Pancreas (tissue), 10 donors: ENCODE data around the gene JUN. TPM values are rescaled to one million over a fixed set of nuclear protein-coding genes. Genes with fewer than 3 reads are reported as not detected.

Experiments used
- ATAC-seq, 4 donors: fragments of 200-7000 bp; cut with Tn5 transposase; one replicate each; pipeline versions ENCODE4 v1.8.0 to v1.9.1; 2020; ENCODE audit warnings: mild to moderate bottlenecking in 4 of 4, moderate library complexity in 4 of 4
- DNase-seq, 6 donors: peaks; one replicate each; pipeline ENCODE4 v3.0.0-alpha.2; 2020
- FAIRE-seq: peaks from 2 replicates; lab custom pipeline; 2012; peaks lifted over from hg19 to GRCh38; lab: Jason Lieb, UNC
- H3K27ac ChIP-seq, 4 donors: fragments of 200-600 bp; sonication (generic); 1 replicate in 3 of 4; 2 replicates in 1 of 4; pipeline versions ENCODE4 v1.5.0 to v1.8.0; 2020
- H3K27me3 ChIP-seq, 4 donors: fragments of 200-600 bp; one replicate each; pipeline ENCODE4 v1.8.0; 2021
- H3K36me3 ChIP-seq, 3 donors: fragments of 200-600 bp; sonication (generic) in 1 of 3; one replicate each; pipeline versions ENCODE4 v1.5.0 to v1.8.0; 2020 to 2021
- H3K4me1 ChIP-seq, 3 donors: fragments of 200-600 bp; one replicate each; pipeline ENCODE4 v1.8.0; 2021
- H3K4me3 ChIP-seq, 4 donors: fragments of 200-600 bp; sonication (generic) in 2 of 4; one replicate each; pipeline versions ENCODE4 v1.5.0 to v1.8.0; 2020 to 2021
- H3K9me3 ChIP-seq, 4 donors: fragments of 200-600 bp; one replicate each; pipeline ENCODE4 v1.8.0; 2021
- CTCF ChIP-seq, 4 donors: fragments of 200-600 bp; sonication (generic) in 3 of 4; IDR thresholded peaks; one replicate each; pipeline versions ENCODE4 v1.5.0 to v1.8.0; 2021; ENCODE audit warnings: antibody characterized with exemption in 4 of 4
- WGBS, 2 donors: extraction: QIAGEN DNeasy Blood & Tissue Kit; methylation state at CpG; one replicate each; pipeline ENCODE4 v1.1.7; 2013; 5-methylcytosine and 5-hydroxymethylcytosine counted together
- intact Hi-C, 3 donors: fragments of 100-400 bp; cut with DNase I; formaldehyde crosslinking; loops; one replicate each; pipeline versions ENCODE4 v1.11.1 to v1.14.2; 2022
- polyA plus RNA-seq, 2 donors: library from polyadenylated mRNA; stranded (reverse); fragments of 200-250 nt; gene quantifications; one replicate each; pipeline ENCODE4 v1.2.3, GENCODE V29; 2013
- total RNA-seq, 6 donors: library from RNA; stranded (reverse); fragmentation: NEBNext Ultra II Directional in 4 of 6; extraction: Animal tissue kit (Norgen Biotek cat#: 25700) in 4 of 6; gene quantifications; one replicate each; pipeline versions ENCODE4 v1.2.1 to v1.2.4, GENCODE V29; 2021 to 2023
- donor health status: healthy with polysubstance abuse.
- donor health status: DM: no; HTN: no; CAD: no; lungs with moderate emphysema.
- donor health status: DM: no; HTN: no; CAD: no.
- donor health status: control.
- donor health status: control.
- donor health status: Bipolar disorder and iron deficiency.
- donor health status: DM: yes; HTN: yes; CAD: no.
- donor health status: DM: no; HTN: no; CAD: no.
- donor health status: DM: no; HTN: no; CAD: no.
- donor health status: DM: yes; HTN: yes; CAD: no.

Gene JUN
- total and polyA plus RNA-seq, 8 donors: 45.0 to 134 (median 86.2) TPM

- DNase-seq (no peak), FAIRE-seq (no peak), ATAC-seq (no peak)
- Histone ChIP-seq H3K27me3 (no peaks in the 10 kb centered on the region), H3K4me3 (no peak overlapping the region), H3K4me1 (peaks cover 2 to 4% (median 4%) of the 10 kb centered on the region in 3 donors), H3K36me3 (no peaks in the 10 kb centered on the region), H3K27ac (no peak overlapping the region), H3K9me3 (no peaks in the 10 kb centered on the region)
- no peak for TF ChIP-seq CTCF (IDR thresholded peaks at IDR 0.05)
- WGBS, 2 donors: 94 to 97% methylated on average over 1 of the region's 1 CpG
- intact Hi-C loops: no loop called here
Observed at GRCh38 chr1:58791106-58791505, 7.3 kb upstream of the JUN start.

- intact Hi-C loops: loop anchor here in 2 of 3 donors (10.0 kb wide), 3 partner anchors 95 to 265 kb away; no protein-coding TSS in a partner anchor
- Histone ChIP-seq H3K4me1 (peaks cover 6 to 10% (median 9%) of the 10 kb centered on the region in 3 donors), H3K4me3 (no peak overlapping the region), H3K36me3 (no peaks in the 10 kb centered on the region), H3K27ac (no peak overlapping the region), H3K9me3 (no peaks in the 10 kb centered on the region), H3K27me3 (no peaks in the 10 kb centered on the region)
- no peak for DNase-seq
- 84 to 90% methylated on average over 1 of the region's 1 CpG for WGBS, 2 donors
- TF ChIP-seq CTCF (IDR thresholded peaks at IDR 0.05): no peak
- no peak for FAIRE-seq
- ATAC-seq: no peak
Observed at GRCh38 chr1:58789996-58790660, 6.3 kb upstream of the JUN start.

- no peak for FAIRE-seq
- intact Hi-C loops: loop anchor here in 2 of 3 donors (10.0 kb wide), 3 partner anchors 95 to 265 kb away; no protein-coding TSS in a partner anchor
- no peak for TF ChIP-seq CTCF (IDR thresholded peaks at IDR 0.05)
Observed at GRCh38 chr1:58789322-58789856, 5.5 kb upstream of the JUN start.

GRCh38 chr1:58788259-58788658 is 4.4 kb upstream of the JUN start:
- peaks cover 6 to 10% (median 9%) of the 10 kb centered on the region in 3 donors for H3K4me1 ChIP-seq
- WGBS, 2 donors: 94 to 97% methylated on average over 3 of the region's 3 CpGs
- no peak for TF ChIP-seq CTCF (IDR thresholded peaks at IDR 0.05)
- H3K36me3 ChIP-seq: no peaks in the 10 kb centered on the region
- H3K4me3 ChIP-seq: no peak overlapping the region
- no peak overlapping the region for H3K27ac ChIP-seq
- ATAC-seq (no peak), DNase-seq (no peak), FAIRE-seq (no peak)
- H3K27me3 ChIP-seq: no peaks in the 10 kb centered on the region
- no peaks in the 10 kb centered on the region for H3K9me3 ChIP-seq
- intact Hi-C loops: loop anchor here in 2 of 3 donors (10.0 kb wide), 3 partner anchors 97 to 267 kb away; no protein-coding TSS in a partner anchor

More at GRCh38 chr1:58789322-58789856, 5.5 kb upstream of the JUN start:
- no peak for DNase-seq
- Histone ChIP-seq H3K4me3 (no peak overlapping the region), H3K9me3 (no peaks in the 10 kb centered on the region), H3K27me3 (no peaks in the 10 kb centered on the region), H3K27ac (no peak overlapping the region), H3K36me3 (no peaks in the 10 kb centered on the region), H3K4me1 (peaks cover 6 to 10% (median 9%) of the 10 kb centered on the region in 3 donors)
- ATAC-seq: no peak
- WGBS, 2 donors: 84 to 89% methylated on average over 6 of the region's 6 CpGs

GRCh38 chr1:58786927-58787245 is 3.0 kb upstream of the JUN start:
- Histone ChIP-seq H3K27me3 (no peaks in the 10 kb centered on the region), H3K4me3 (no peak overlapping the region), H3K36me3 (peaks cover 0 to 7% (median 4%) of the 10 kb centered on the region in 3 donors), H3K4me1 (peaks cover 6 to 10% (median 9%) of the 10 kb centered on the region in 3 donors), H3K27ac (peak overlapping the region in 3 of 4 donors; percentile 26 to 100 (median 100)), H3K9me3 (no peaks in the 10 kb centered on the region)
- WGBS, 2 donors: 95 to 98% methylated on average over 2 of the region's 2 CpGs
- TF ChIP-seq CTCF (IDR thresholded peaks at IDR 0.05): no peak
- intact Hi-C loops: loop anchor here in 2 of 3 donors (10.0 kb wide), 3 partner anchors 98 to 268 kb away; no protein-coding TSS in a partner anchor
- no peak for FAIRE-seq
- no peak for ATAC-seq
- no peak for DNase-seq
